Astrocyte (in vitro differentiated cells and primary cell): ENCODE data around the gene SLC35B1.

Experiments used
- CTCF ChIP-seq: IDR thresholded peaks from 2 replicates; pipeline ENCODE4 v1.5.1; 2011; ENCODE audit warnings: low read depth, mild to moderate bottlenecking, inconsistent platforms, low read length, moderate library complexity; ENCODE audit not compliant: insufficient read depth
- EZH2 ChIP-seq: IDR thresholded peaks from 2 replicates; pipeline ENCODE4 v1.6.1; 2012; ENCODE audit warnings: mild to moderate bottlenecking, low read length, inconsistent platforms; ENCODE audit not compliant: insufficient read depth

GRCh38 chr17:49748223-49748622 is 40.5 kb upstream of the SLC35B1 start:
- TF ChIP-seq CTCF (no peak), EZH2 (no peak)
